WERI-Rb-1 (cell line): Measurements from ENCODE around the gene EYS.

Source experiments
- DNase-seq: peaks from one replicate; pipeline ENCODE4 v3.0.0-alpha.2; 2020
- H3K27ac ChIP-seq: fragments of 250-450 bp; sonication (Bioruptor Pico); 2 replicates; pipeline ENCODE4 v1.5.1; 2020; ENCODE audit warnings: mild to moderate bottlenecking, moderate library complexity
- H3K27me3 ChIP-seq: fragments of 250-450 bp; sonication (Bioruptor Pico); 2 replicates; pipeline ENCODE4 v1.5.1; 2021; ENCODE audit warnings: mild to moderate bottlenecking, low read depth, moderate library complexity; ENCODE audit not compliant: insufficient read depth, severe bottlenecking
- H3K36me3 ChIP-seq: fragments of 250-450 bp; sonication (Bioruptor Pico); 2 replicates; pipeline ENCODE4 v1.5.1; 2020; ENCODE audit warnings: mild to moderate bottlenecking, moderate library complexity
- H3K4me3 ChIP-seq: 2 replicates; pipeline ENCODE4 v1.5.1; 2011; ENCODE audit warnings: low read depth, mild to moderate bottlenecking, control low read depth, low read length
- H3K9me3 ChIP-seq: fragments of 250-450 bp; sonication (Bioruptor Pico); 2 replicates; pipeline ENCODE4 v1.5.1; 2021; ENCODE audit warnings: mild to moderate bottlenecking, moderate library complexity; ENCODE audit not compliant: severe bottlenecking
- CTCF ChIP-seq: IDR thresholded peaks from 2 replicates; pipeline ENCODE4 v1.5.1; 2011; ENCODE audit warnings: low read depth, mild to moderate bottlenecking, control low read depth, inconsistent platforms, low read length

Gene EYS

DNA sequence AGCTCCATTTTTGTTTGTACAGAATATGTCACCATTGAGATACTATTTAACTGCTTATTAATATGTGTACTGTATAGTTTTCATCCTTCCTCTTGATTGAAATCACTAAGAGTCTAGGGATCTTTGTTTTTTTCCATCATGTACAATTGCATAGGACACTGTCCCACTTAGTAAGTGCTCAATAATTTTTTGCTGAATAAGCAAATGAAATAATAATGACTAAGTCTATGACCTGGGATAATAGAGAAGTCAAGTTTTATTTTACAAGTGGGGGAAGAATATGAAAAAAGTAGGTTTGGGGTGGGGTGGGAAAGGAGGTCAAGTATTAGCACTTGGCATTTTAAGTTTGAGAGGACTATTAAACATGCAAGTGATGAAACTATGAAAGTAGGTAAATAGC lies 4.5 kb upstream of the EYS start:
- no peaks in the 10 kb centered on the region for H3K9me3 ChIP-seq
- no peak overlapping the region for H3K4me3 ChIP-seq

GRCh38 chr6:65709099-65709830 lies 2.2 kb upstream of the EYS start:
- no peak for DNase-seq
- H3K27me3 ChIP-seq, result no peaks in the 10 kb centered on the region
- H3K27ac ChIP-seq, result peak overlapping the region; percentile 31
- no peaks in the 10 kb centered on the region for H3K36me3 ChIP-seq
- no peak for TF ChIP-seq CTCF
- H3K9me3 ChIP-seq, result no peaks in the 10 kb centered on the region
- H3K4me3 ChIP-seq, result no peak overlapping the region

More for the DNA sequence above, 4.5 kb upstream of the EYS start:
- Histone ChIP-seq H3K27ac (no peak overlapping the region), H3K27me3 (no peaks in the 10 kb centered on the region), H3K36me3 (no peaks in the 10 kb centered on the region)
- TF ChIP-seq CTCF, result no peak
- DNase-seq, result no peak

- DNase-seq, result no peak
- Histone ChIP-seq H3K27me3 (no peaks in the 10 kb centered on the region), H3K27ac (peak overlapping the region; percentile 87), H3K4me3 (no peak overlapping the region), H3K36me3 (no peaks in the 10 kb centered on the region), H3K9me3 (no peaks in the 10 kb centered on the region)
- TF ChIP-seq CTCF, result no peak
These were observed 1.1 kb upstream of the EYS start for GRCh38 chr6:65708162-65708561.

- no peaks in the 10 kb centered on the region for H3K36me3 ChIP-seq
- H3K27ac ChIP-seq, result peak overlapping the region; percentile 87
- no peaks in the 10 kb centered on the region for H3K27me3 ChIP-seq
- no peak for TF ChIP-seq CTCF
- peak overlapping the region; percentile 97 for H3K4me3 ChIP-seq
- no peak for DNase-seq
- H3K9me3 ChIP-seq, result no peaks in the 10 kb centered on the region
These were observed 590 bp downstream of the EYS start for GRCh38 chr6:65706436-65706835.

DNA sequence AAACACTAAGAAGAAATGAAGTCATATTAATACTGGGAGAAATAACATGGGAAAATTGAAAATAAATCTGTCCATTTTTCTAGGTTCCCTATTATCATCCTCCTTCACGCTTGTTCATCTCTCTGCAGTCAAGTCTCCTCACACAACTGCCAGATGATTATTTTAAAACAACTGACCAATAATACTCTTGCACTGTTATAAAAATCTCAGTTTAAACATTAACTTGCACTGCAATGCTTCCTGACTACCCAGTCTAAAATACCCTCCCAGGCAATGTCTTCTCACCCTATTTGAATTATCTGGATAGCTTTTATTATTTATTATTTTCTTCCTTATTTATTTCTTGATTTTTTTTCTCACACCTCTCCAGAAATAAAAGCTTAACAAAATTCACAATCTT lies 5.7 kb downstream of the EYS start:
- H3K27ac ChIP-seq, result peak overlapping the region; percentile 87
- H3K9me3 ChIP-seq, result no peaks in the 10 kb centered on the region
- H3K4me3 ChIP-seq, result no peak overlapping the region
- H3K36me3 ChIP-seq, result peaks cover 7% of the 10 kb centered on the region
- H3K27me3 ChIP-seq, result no peaks in the 10 kb centered on the region
- DNase-seq, result no peak
- TF ChIP-seq CTCF, result no peak

GRCh38 chr6:65700561-65700960 lies 6.5 kb downstream of the EYS start:
- peak overlapping the region; percentile 87 for H3K27ac ChIP-seq
- no peaks in the 10 kb centered on the region for H3K27me3 ChIP-seq
- H3K9me3 ChIP-seq, result no peaks in the 10 kb centered on the region
- peaks cover 7% of the 10 kb centered on the region for H3K36me3 ChIP-seq
- peak overlapping the region; percentile 2; the same call in 1 of the 2 replicates for H3K4me3 ChIP-seq
- no peak for DNase-seq
- no peak for TF ChIP-seq CTCF
